OCI-LY1 (cell line): ENCODE measurements around the gene HOXD10.

Experiments
- H2AFZ ChIP-seq: fragments of 200-600 bp; sonication (generic), shearing (Covaris generic); 2 replicates; pipeline ENCODE4 v1.6.0; 2014; ENCODE audit warnings: antibody characterized with exemption, mild to moderate bottlenecking, low read length
- H3F3A ChIP-seq: fragments of 200-600 bp; sonication (generic), shearing (Covaris generic); 2 replicates; pipeline ENCODE4 v1.6.0; 2014; ENCODE audit warnings: mild to moderate bottlenecking, antibody characterized with exemption, low read length, moderate library complexity; ENCODE audit not compliant: insufficient read depth
- H3K27ac ChIP-seq: fragments of 200-600 bp; sonication (generic); 2 replicates; pipeline ENCODE4 v1.5.1; 2014; ENCODE audit warnings: low read length, mixed run types, mild to moderate bottlenecking, low read depth; ENCODE audit not compliant: poor library complexity, severe bottlenecking
- H3K27me3 ChIP-seq: fragments of 200-600 bp; sonication (generic); 2 replicates; pipeline ENCODE4 v1.6.0; 2014; ENCODE audit warnings: antibody characterized with exemption, mild to moderate bottlenecking, low read length, moderate library complexity; ENCODE audit not compliant: insufficient read depth
- H3K36me3 ChIP-seq: fragments of 200-600 bp; sonication (generic); 2 replicates; pipeline ENCODE4 v1.6.1; 2014; ENCODE audit warnings: mild to moderate bottlenecking, antibody characterized with exemption, low read length, moderate library complexity, mixed read lengths; ENCODE audit not compliant: insufficient read depth
- H3K4me1 ChIP-seq: fragments of 200-600 bp; sonication (generic); 2 replicates; pipeline ENCODE4 v1.5.1; 2014; ENCODE audit warnings: mild to moderate bottlenecking, low read length, moderate library complexity; ENCODE audit not compliant: insufficient read depth, severe bottlenecking
- H3K4me2 ChIP-seq: fragments of 200-600 bp; sonication (generic), shearing (Covaris generic); 2 replicates; pipeline ENCODE4 v1.6.1; 2014; ENCODE audit warnings: low read length
- H3K4me3 ChIP-seq: fragments of 200-600 bp; sonication (generic); 2 replicates; pipeline ENCODE4 v1.5.1; 2014; ENCODE audit warnings: low read length, low read depth, mild to moderate bottlenecking, mixed read lengths; ENCODE audit not compliant: poor library complexity, severe bottlenecking
- H3K79me2 ChIP-seq: fragments of 200-600 bp; shearing (Covaris generic); 2 replicates; pipeline ENCODE4 v1.6.1; 2016; ENCODE audit warnings: mixed run types, low read length, mixed read lengths; ENCODE audit not compliant: insufficient read depth
- H3K9ac ChIP-seq: fragments of 200-600 bp; sonication (generic), shearing (Covaris generic); 2 replicates; pipeline ENCODE4 v1.6.1; 2014; ENCODE audit warnings: mild to moderate bottlenecking, low read length, mixed read lengths
- H3K9me2 ChIP-seq: fragments of 200-600 bp; sonication (generic), shearing (Covaris generic); 2 replicates; pipeline ENCODE4 v1.6.1; 2014; ENCODE audit warnings: low read depth, mild to moderate bottlenecking, low read length, mixed read lengths
- H3K9me3 ChIP-seq: fragments of 200-600 bp; shearing (Covaris generic); 2 replicates; pipeline ENCODE4 v1.6.1; 2014; ENCODE audit warnings: low read length, mixed read lengths
- H4K20me1 ChIP-seq: fragments of 200-600 bp; sonication (generic), shearing (Covaris generic); 2 replicates; pipeline ENCODE4 v1.6.0; 2016; ENCODE audit warnings: mild to moderate bottlenecking, low read length; ENCODE audit not compliant: insufficient read depth
- EZH2 ChIP-seq: fragments of 200-600 bp; sonication (generic), shearing (Covaris generic); IDR thresholded peaks from 2 replicates; pipeline ENCODE4 v1.8.0; 2017; ENCODE audit warnings: borderline replicate concordance, mixed run types, mild to moderate bottlenecking, antibody characterized with exemption, low read length, moderate library complexity, mixed read lengths
- TF ChIP-seq, protein P1 (sequence below): fragments of 200-600 bp; sonication (generic), shearing (Covaris generic); IDR thresholded peaks from 2 replicates; pipeline ENCODE4 v1.5.1; 2017; ENCODE audit warnings: mild to moderate bottlenecking, antibody characterized with exemption, low read length, moderate library complexity, mixed read lengths

HOXD10 gene

DNA sequence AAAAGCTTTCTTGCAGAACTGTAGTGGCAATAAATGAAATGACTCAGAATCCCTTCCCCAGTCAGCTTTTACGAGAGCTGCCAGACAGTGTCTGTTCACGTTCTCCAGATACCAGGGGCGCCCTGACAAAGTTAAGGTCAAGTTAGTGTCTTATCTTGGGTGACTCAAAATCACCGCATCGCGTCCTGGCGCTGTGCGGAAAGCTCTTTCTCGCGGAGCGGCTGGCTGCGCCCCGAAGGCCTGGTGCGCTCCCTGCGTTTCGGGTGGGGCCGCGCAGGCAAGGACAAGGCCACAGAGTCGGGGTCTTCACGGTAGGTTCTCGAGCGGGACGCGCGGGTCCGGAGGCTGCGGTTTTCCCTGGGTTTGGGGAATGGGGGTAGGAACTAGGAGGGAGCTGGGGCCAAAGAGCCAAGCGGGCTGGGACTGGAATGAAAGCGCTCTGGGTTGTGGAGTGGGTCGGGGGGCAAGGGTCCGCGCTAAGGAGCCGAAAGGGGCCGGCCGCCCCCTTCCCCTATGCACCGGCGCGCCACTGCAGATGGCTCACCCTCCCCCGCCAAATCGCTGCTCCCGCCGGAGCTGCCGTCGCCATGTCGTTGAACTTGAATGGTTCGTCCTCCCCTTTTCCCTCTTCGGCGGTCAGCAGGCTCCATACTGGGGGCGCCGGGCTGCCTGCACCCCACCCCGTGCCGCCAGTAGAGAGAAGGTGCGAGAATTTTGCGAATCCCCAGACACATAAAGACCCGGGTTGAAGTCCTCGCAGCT lies 12.1 kb upstream of the HOXD10 start:
- TF ChIP-seq EZH2, result no peak
- TF ChIP-seq, protein P1, sequence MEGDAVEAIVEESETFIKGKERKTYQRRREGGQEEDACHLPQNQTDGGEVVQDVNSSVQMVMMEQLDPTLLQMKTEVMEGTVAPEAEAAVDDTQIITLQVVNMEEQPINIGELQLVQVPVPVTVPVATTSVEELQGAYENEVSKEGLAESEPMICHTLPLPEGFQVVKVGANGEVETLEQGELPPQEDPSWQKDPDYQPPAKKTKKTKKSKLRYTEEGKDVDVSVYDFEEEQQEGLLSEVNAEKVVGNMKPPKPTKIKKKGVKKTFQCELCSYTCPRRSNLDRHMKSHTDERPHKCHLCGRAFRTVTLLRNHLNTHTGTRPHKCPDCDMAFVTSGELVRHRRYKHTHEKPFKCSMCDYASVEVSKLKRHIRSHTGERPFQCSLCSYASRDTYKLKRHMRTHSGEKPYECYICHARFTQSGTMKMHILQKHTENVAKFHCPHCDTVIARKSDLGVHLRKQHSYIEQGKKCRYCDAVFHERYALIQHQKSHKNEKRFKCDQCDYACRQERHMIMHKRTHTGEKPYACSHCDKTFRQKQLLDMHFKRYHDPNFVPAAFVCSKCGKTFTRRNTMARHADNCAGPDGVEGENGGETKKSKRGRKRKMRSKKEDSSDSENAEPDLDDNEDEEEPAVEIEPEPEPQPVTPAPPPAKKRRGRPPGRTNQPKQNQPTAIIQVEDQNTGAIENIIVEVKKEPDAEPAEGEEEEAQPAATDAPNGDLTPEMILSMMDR, result no peak
- Histone ChIP-seq H3K4me2 (no peak overlapping the region), H3K4me3 (no peak overlapping the region), H3K36me3 (no peaks in the 10 kb centered on the region), H3K9me3 (no peaks in the 10 kb centered on the region), H3K27me3 (no peaks in the 10 kb centered on the region), H3K79me2 (no peaks in the 10 kb centered on the region), H2AFZ (no peak overlapping the region), H3K27ac (no peak overlapping the region), H3F3A (no peaks in the 10 kb centered on the region), H3K9me2 (no peaks in the 10 kb centered on the region), H4K20me1 (no peaks in the 10 kb centered on the region), H3K9ac (no peak overlapping the region), H3K4me1 (peaks cover 5% of the 10 kb centered on the region)

DNA sequence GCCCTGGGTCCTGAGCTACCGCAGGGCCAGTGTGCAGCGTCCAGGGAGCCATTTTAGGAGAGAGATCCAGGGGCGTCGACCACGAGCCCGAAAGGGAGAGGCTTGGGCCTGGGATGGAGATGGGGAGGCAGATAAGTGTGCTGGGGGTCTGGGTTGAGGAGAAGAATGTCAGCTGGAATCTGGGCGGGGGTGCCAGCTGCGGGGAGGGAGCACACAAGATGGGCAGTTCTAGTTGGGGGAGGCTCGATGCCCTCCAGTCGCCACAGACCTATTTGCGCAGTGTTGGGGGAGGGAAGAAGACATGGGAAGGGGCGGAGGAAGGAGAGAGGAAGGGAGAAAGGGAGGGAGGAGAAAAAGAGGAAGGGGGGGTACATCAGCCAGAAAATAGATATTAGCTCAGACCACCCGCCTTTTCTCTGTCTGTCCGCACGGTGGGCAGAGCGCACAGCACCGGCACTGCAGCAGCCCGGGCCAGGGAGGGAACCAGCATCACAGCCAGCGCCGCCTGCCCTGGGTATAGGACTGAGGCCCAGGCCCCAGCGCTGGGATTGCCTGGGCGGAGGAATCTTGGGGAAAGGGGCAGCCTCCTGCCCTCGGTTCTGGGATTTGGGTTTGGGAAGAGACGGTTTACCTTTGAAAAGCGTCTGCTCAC lies 11.4 kb upstream of the HOXD10 start:
- Histone ChIP-seq H3K27ac (no peak overlapping the region), H2AFZ (no peak overlapping the region), H3K9ac (no peak overlapping the region), H3K4me2 (no peak overlapping the region), H3F3A (no peaks in the 10 kb centered on the region), H4K20me1 (no peaks in the 10 kb centered on the region), H3K79me2 (no peaks in the 10 kb centered on the region), H3K4me3 (no peak overlapping the region), H3K9me2 (no peaks in the 10 kb centered on the region), H3K27me3 (no peaks in the 10 kb centered on the region), H3K4me1 (peaks cover 5% of the 10 kb centered on the region), H3K9me3 (no peaks in the 10 kb centered on the region), H3K36me3 (no peaks in the 10 kb centered on the region)
- TF ChIP-seq, protein P1, result no peak
- TF ChIP-seq EZH2, result no peak

DNA sequence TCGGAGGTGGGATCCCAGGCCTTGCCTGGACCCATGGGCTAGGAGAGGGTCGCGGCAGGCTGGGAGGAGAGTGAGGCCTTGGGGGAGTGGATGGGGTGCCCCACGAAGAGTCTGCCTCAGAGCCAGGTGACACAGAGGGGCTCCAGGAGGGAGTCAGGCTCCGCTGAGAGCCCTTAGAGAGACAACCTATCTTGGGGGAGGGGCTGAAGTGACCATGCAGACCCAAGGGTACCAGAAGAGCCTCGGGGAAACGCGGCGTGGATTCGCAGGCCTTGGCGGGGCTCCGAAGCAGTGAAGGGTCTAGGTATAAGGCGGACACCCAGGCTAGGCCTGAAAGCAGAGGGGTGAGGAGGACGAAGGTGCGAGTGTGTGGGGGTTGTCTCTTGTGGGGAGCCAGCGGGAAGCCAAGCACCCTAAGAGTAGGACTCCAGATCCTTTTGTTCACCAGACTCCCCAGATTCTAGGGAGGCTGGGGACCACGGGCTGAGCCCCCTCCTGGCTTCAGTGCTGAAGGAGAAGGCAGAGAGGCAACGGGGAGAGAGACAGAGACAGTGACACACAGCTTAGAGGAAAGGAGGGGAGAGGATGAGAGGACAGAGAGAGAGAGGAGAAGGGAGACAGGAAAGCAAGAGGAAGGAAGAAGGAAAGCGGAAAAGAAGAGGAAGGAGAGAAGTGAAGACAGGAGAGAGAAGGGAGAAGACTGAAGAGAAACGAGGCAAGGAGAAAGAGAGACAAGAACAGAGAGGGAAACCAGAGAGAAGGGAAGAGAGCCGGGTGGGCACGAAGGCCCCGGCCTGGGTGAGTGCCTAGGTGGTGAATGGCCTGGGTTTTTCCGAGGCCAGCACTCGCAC lies 10.6 kb upstream of the HOXD10 start:
- Histone ChIP-seq H2AFZ (no peak overlapping the region), H3K36me3 (no peaks in the 10 kb centered on the region), H3K79me2 (no peaks in the 10 kb centered on the region), H3K9me2 (no peaks in the 10 kb centered on the region), H3K27ac (no peak overlapping the region), H4K20me1 (no peaks in the 10 kb centered on the region), H3K4me1 (peaks cover 5% of the 10 kb centered on the region), H3K9me3 (no peaks in the 10 kb centered on the region), H3K4me2 (peak overlapping the region; percentile 34; the same call in 1 of the 2 replicates), H3K4me3 (peak overlapping the region; percentile 13), H3K27me3 (no peaks in the 10 kb centered on the region), H3K9ac (no peak overlapping the region), H3F3A (no peaks in the 10 kb centered on the region)
- TF ChIP-seq, protein P1, result no peak
- TF ChIP-seq EZH2, result no peak
